ENCODE measurements around the gene DSCAML1. TPM values are rescaled to one million over a fixed set of nuclear protein-coding genes. Genes with fewer than 3 reads are reported as not detected.

DSCAML1 gene
- total and polyA plus RNA-seq, 9 of the 15 experiments (the other 6 are each of a cell fraction or from before 2014, with no cell fraction given) = not detected

DNA sequence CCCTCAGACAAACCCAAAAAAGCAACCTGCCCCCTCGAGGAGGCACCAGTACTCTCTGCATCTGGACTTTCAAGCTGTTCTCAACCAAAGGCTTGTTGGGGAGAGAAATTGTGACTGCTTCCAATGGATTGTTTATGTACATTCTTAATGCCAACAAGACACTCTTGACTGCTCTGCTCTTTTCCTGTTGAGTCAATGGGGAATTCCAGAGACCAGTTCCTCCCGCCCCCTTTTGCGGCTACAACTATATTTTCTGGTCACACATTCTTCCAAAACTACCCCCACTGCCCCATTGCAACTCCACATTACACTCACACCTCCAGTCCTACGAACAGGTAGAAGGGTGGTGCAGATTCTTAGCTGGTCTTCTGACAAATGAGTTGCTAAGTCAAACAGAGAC is 187.0 kb downstream of the DSCAML1 start:
- WGBS (ENCODE audit: insufficient coverage, low coverage, missing lambda C conversion rate) = 0% methylated on average over 4 of the region's 4 CpGs
- H3K79me2 ChIP-seq (ENCODE audit: control insufficient read depth, insufficient read depth, low read length) = no peaks in the 10 kb centered on the region
- H3K4me1 ChIP-seq (replicated peaks in 1 of 2; ENCODE audit: control insufficient read depth in 2 of 2, insufficient read depth in 2 of 2, low read length in 2 of 2) = no peaks in the 10 kb centered on the region
- ChIA-PET POLR2A (no interaction called here), CTCF (ENCODE audit: low intra/inter-chr PET ratio) (no interaction called here)
- BruUV-seq (replicated peaks) = no TSS peak
- no peak overlapping the region for H3K4me3 ChIP-seq
- H3K9me3 ChIP-seq (replicated peaks; ENCODE audit: control insufficient read depth, insufficient read depth, low read depth, low read length) = no peaks in the 10 kb centered on the region
- H3K27me3 ChIP-seq (ENCODE audit: control insufficient read depth in 2 of 2, insufficient read depth in 2 of 2, low read length in 2 of 2) = peaks cover 5 to 33% of the 10 kb centered on the region in 2 experiments; a peak in 3 of 5 replicates
- no peak overlapping the region for H3K4me2 ChIP-seq (ENCODE audit: insufficient read depth, low read length)
- intact Hi-C loops (cut with micrococcal nuclease) (no loop called here), in situ Hi-C loops (cut with MboI) (no loop called here)
- no peak overlapping the region for H3K27ac ChIP-seq (ENCODE audit: extremely low read depth, low read depth, low read length)
- ATAC-seq (no peak), DNase-seq (ENCODE audit: extremely low read depth in 1 of 4, low spot score in 3 of 4) (no peak), FAIRE-seq (no peak)
- no peaks in the 10 kb centered on the region for H3K9me1 ChIP-seq (ENCODE audit: control insufficient read depth, insufficient read depth, low read length)
- no peak overlapping the region for H2AFZ ChIP-seq (ENCODE audit: low read depth, low read length)
- no peak overlapping the region for H3K9ac ChIP-seq (ENCODE audit: insufficient read depth in 1 of 2, low read depth in 2 of 2, low read length in 2 of 2)
- no peaks in the 10 kb centered on the region; the same call in none of the 2 replicates for H4K20me1 ChIP-seq (replicated peaks; ENCODE audit: control insufficient read depth, insufficient read depth, low read length)
- TF ChIP-seq, protein P1, sequence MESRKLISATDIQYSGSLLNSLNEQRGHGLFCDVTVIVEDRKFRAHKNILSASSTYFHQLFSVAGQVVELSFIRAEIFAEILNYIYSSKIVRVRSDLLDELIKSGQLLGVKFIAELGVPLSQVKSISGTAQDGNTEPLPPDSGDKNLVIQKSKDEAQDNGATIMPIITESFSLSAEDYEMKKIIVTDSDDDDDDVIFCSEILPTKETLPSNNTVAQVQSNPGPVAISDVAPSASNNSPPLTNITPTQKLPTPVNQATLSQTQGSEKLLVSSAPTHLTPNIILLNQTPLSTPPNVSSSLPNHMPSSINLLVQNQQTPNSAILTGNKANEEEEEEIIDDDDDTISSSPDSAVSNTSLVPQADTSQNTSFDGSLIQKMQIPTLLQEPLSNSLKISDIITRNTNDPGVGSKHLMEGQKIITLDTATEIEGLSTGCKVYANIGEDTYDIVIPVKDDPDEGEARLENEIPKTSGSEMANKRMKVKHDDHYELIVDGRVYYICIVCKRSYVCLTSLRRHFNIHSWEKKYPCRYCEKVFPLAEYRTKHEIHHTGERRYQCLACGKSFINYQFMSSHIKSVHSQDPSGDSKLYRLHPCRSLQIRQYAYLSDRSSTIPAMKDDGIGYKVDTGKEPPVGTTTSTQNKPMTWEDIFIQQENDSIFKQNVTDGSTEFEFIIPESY (CRISPR knock-in tag; IDR thresholded peaks at IDR 0.05) = no peak
- TF ChIP-seq FOSL1 (tag; conservative IDR thresholded peaks at IDR 0.05) (no peak), NCOA6 (IDR thresholded peaks at IDR 0.05) (no peak), RBM17 (IDR thresholded peaks at IDR 0.05; ENCODE audit: borderline replicate concordance, low read depth, low read length) (no peak)
- no peaks in the 10 kb centered on the region for H3K36me3 ChIP-seq (ENCODE audit: control insufficient read depth, insufficient read depth, low read length)

DNA sequence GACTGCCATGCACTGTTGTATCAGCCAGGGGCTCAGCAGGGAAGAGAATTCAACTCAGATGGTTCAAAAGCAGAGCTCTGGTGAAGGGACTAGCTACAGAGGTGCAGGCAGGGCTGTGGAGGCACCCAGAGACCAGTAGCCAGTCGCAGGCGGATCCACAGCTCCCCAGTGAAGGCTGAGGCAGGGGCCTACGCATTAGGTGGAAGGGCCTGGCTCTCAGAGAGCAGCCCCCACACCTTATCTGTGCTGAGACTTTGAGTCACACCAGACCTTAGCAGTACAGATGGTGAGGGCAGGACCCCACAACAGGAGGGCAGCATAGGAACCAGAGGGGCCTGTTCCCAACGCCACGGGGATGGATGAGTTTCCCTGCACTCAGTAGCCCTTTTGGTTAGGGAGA is 189.6 kb downstream of the DSCAML1 start:
- ChIA-PET POLR2A (interaction anchor here (0.7 kb wide), 1 partner anchor 126 kb away, joined by 3 read pairs; no protein-coding TSS in a partner anchor), CTCF (ENCODE audit: low intra/inter-chr PET ratio) (no interaction called here)
- Histone ChIP-seq H3K27ac (ENCODE audit: extremely low read depth, low read depth, low read length) (no peak overlapping the region), H3K27me3 (ENCODE audit: control insufficient read depth in 2 of 2, insufficient read depth in 2 of 2, low read length in 2 of 2) (peaks cover 10 to 56% of the 10 kb centered on the region in 2 experiments; a peak in 3 of 5 replicates), H4K20me1 (replicated peaks; ENCODE audit: control insufficient read depth, insufficient read depth, low read length) (peaks cover 4% of the 10 kb centered on the region), H3K4me1 (replicated peaks in 1 of 2; ENCODE audit: control insufficient read depth in 2 of 2, insufficient read depth in 2 of 2, low read length in 2 of 2) (no peaks in the 10 kb centered on the region), H3K36me3 (ENCODE audit: control insufficient read depth, insufficient read depth, low read length) (no peaks in the 10 kb centered on the region), H3K9me1 (ENCODE audit: control insufficient read depth, insufficient read depth, low read length) (no peaks in the 10 kb centered on the region), H2AFZ (ENCODE audit: low read depth, low read length) (no peak overlapping the region), H3K4me3 (no peak overlapping the region), H3K9me3 (replicated peaks; ENCODE audit: control insufficient read depth, insufficient read depth, low read depth, low read length) (no peaks in the 10 kb centered on the region), H3K9ac (ENCODE audit: insufficient read depth in 1 of 2, low read depth in 2 of 2, low read length in 2 of 2) (no peak overlapping the region), H3K79me2 (ENCODE audit: control insufficient read depth, insufficient read depth, low read length) (no peaks in the 10 kb centered on the region), H3K4me2 (ENCODE audit: insufficient read depth, low read length) (no peak overlapping the region)
- intact Hi-C loops (cut with micrococcal nuclease) (no loop called here), in situ Hi-C loops (cut with MboI) (no loop called here)
- DNase-seq (ENCODE audit: extremely low read depth in 1 of 4, low spot score in 3 of 4) (no peak), ATAC-seq (no peak), FAIRE-seq (no peak)
- BruUV-seq (replicated peaks) = no TSS peak
- 0% methylated on average over 5 of the region's 5 CpGs for WGBS (ENCODE audit: insufficient coverage, low coverage, missing lambda C conversion rate)
- TF ChIP-seq SOX6 (IDR thresholded peaks at IDR 0.05) = no peak
- TF ChIP-seq, protein P2, sequence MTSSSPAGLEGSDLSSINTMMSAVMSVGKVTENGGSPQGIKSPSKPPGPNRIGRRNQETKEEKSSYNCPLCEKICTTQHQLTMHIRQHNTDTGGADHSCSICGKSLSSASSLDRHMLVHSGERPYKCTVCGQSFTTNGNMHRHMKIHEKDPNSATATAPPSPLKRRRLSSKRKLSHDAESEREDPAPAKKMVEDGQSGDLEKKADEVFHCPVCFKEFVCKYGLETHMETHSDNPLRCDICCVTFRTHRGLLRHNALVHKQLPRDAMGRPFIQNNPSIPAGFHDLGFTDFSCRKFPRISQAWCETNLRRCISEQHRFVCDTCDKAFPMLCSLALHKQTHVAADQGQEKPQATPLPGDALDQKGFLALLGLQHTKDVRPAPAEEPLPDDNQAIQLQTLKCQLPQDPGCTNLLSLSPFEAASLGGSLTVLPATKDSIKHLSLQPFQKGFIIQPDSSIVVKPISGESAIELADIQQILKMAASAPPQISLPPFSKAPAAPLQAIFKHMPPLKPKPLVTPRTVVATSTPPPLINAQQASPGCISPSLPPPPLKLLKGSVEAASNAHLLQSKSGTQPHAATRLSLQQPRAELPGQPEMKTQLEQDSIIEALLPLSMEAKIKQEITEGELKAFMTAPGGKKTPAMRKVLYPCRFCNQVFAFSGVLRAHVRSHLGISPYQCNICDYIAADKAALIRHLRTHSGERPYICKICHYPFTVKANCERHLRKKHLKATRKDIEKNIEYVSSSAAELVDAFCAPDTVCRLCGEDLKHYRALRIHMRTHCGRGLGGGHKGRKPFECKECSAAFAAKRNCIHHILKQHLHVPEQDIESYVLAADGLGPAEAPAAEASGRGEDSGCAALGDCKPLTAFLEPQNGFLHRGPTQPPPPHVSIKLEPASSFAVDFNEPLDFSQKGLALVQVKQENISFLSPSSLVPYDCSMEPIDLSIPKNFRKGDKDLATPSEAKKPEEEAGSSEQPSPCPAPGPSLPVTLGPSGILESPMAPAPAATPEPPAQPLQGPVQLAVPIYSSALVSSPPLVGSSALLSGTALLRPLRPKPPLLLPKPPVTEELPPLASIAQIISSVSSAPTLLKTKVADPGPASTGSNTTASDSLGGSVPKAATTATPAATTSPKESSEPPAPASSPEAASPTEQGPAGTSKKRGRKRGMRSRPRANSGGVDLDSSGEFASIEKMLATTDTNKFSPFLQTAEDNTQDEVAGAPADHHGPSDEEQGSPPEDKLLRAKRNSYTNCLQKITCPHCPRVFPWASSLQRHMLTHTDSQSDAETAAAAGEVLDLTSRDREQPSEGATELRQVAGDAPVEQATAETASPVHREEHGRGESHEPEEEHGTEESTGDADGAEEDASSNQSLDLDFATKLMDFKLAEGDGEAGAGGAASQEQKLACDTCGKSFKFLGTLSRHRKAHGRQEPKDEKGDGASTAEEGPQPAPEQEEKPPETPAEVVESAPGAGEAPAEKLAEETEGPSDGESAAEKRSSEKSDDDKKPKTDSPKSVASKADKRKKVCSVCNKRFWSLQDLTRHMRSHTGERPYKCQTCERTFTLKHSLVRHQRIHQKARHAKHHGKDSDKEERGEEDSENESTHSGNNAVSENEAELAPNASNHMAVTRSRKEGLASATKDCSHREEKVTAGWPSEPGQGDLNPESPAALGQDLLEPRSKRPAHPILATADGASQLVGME (CRISPR knock-in tag; IDR thresholded peaks at IDR 0.05) = no peak
- no peak for TF ChIP-seq SNIP1 (IDR thresholded peaks at IDR 0.05; ENCODE audit: low read depth)
- no peak for TF ChIP-seq TCF7L2 (IDR thresholded peaks at IDR 0.05; ENCODE audit: low read depth, low read length)
- no peak for TF ChIP-seq CC2D1A (IDR thresholded peaks at IDR 0.05)

Measured in K562 (cell line).